Measurements from ENCODE around the gene NFIB.

The NFIB gene

DNA sequence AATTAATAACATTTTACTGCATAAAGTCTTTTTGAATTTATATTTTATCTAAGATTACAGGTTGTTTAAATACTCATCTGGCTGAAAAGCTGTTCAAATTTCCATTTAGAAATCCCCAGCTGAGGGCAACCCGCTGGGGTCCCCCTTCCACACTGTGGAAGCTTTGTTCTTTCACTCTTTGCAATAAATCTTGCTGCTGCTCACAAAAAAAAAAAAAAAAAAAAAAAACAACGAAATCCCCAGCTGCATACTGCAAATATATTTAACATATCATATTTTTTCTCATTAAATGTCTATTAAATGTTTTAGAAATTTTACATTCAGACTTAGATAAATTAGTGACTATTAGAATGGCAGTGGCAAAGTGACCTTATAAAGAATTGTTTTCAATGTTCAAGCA is 172.2 kb downstream of the NFIB start:
- Mint-ChIP-seq H3K27ac (no peak overlapping the region), H3K4me3 (no peak overlapping the region), H3K36me3 (ENCODE audit: low read depth) (no peaks in the 10 kb centered on the region), H3K27me3 (ENCODE audit: low read depth) (no peaks in the 10 kb centered on the region), H3K9me3 (no peaks in the 10 kb centered on the region), H3K4me1 (ENCODE audit: low read depth) (no peaks in the 10 kb centered on the region)

DNA sequence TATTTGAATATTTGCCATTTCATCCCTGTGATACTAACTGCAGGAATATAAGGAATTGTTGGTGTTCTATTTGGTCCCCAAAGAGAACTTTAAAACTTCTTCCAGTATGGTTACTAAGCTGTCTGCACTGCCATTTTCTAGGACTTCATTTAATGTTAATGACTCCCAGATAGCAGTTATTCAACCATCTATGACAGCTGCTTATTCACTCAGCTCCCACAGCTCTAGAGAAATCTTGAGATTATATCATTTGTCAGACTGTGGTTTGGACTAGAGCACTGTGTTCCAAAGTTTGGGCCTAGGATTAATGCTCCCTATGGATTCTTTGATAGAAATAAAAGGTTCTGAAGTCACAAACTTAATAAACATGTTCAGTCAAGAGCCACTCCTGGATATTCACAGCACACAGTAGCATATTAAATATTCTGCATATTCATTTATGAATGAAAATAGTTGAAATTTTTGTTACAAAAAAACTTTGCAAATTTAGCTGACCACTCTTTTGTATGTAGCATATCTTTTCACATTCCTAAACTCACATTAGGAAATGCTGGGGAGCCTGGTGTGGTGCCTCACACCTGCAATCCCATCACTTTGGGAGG is 173.7 kb downstream of the NFIB start:
- Mint-ChIP-seq H3K27ac (no peak overlapping the region), H3K4me1 (ENCODE audit: low read depth) (no peaks in the 10 kb centered on the region), H3K4me3 (no peak overlapping the region)

DNA sequence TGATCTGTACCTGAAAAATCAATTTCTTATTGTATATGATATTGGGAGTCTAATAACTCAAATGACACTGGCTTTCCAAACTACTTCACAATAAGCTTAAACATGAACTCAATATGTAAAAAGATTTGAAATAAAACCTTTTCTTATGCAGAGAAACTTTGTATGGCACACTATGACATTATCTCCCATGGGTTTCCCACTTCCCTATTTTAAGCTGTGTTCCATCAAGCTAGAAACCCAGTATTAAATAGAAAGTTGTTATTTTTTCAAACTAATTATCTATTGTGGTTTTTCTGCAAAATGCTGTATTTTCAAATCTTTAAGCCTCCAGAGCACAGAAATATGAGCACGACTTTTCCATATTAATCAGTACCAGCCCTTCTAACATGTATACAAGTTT is 174.7 kb downstream of the NFIB start:
- Mint-ChIP-seq H3K36me3 (ENCODE audit: low read depth) (no peaks in the 10 kb centered on the region), H3K9me3 (no peaks in the 10 kb centered on the region), H3K27me3 (ENCODE audit: low read depth) (no peaks in the 10 kb centered on the region), H3K27ac (no peak overlapping the region), H3K4me3 (no peak overlapping the region), H3K4me1 (ENCODE audit: low read depth) (no peaks in the 10 kb centered on the region)

More for the DNA sequence above, 173.7 kb downstream of the NFIB start:
- Mint-ChIP-seq H3K36me3 (ENCODE audit: low read depth) (no peaks in the 10 kb centered on the region), H3K9me3 (no peaks in the 10 kb centered on the region), H3K27me3 (ENCODE audit: low read depth) (no peaks in the 10 kb centered on the region)

DNA sequence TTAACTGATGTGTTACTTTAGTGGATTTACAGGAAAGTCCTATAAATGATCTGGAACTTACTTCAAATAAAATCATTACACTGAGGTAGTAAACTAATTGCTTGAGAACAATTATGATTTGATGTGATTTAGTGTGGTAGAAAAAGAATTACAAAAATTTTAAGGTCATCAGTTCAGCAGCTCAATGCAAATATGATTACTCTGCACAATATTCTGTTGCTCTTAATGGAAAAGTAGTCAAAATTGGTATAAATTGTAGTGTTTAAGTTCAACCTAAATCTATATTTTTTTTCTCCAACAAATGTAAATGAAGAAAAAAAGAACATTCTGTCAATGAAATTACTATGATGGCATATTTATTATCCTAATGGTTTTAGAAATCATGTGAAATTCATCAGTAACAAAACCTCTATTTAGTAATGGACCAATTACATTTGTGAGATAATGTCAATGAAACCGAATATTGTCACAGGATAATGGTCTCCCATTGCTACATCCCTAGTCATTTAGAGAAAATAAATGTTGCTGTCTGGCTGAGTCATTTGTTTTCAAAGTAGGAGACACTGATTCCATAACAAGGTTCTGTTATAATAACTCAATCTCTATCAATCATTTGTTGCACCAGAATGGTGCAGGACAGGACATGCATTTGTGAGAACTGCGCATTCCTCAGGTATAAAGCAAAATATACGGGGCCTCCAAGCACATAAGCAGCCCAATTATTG is 177.1 kb downstream of the NFIB start:
- no peaks in the 10 kb centered on the region for H3K9me3 Mint-ChIP-seq
- no peaks in the 10 kb centered on the region for H3K36me3 Mint-ChIP-seq (ENCODE audit: low read depth)
- H3K4me1 Mint-ChIP-seq (ENCODE audit: low read depth): no peaks in the 10 kb centered on the region
- no peak overlapping the region for H3K4me3 Mint-ChIP-seq
- H3K27ac Mint-ChIP-seq: no peak overlapping the region
- H3K27me3 Mint-ChIP-seq (ENCODE audit: low read depth): no peaks in the 10 kb centered on the region

DNA sequence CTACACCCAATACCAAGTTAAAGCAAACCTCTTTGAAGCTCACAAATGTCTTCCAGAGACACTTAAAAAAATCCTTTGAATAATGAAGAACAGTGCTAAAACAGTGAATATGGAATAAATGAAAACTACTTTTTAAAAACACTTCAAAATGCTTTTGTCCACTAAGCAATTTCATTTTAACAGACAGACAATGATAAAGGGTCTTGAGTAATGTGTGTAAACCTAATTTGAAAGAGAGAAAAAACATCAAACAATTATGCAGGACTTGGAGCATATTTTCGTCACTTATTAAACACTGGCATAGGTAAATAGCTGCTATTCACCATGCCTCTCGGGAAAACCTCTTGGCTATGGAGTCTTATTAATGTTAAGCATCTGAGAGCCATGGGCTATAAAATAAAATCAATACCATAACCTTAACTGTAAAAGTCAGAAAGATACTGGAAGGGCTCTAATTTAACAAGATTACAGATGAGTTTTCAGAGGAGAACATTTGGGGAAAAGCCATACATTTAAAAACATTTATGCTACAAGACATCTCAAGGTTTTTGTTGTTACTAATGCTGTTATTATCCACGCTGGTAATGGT is 177.8 kb downstream of the NFIB start:
- no peaks in the 10 kb centered on the region for H3K9me3 Mint-ChIP-seq
- no peaks in the 10 kb centered on the region for H3K27me3 Mint-ChIP-seq (ENCODE audit: low read depth)
- no peak overlapping the region for H3K27ac Mint-ChIP-seq
- H3K36me3 Mint-ChIP-seq (ENCODE audit: low read depth): no peaks in the 10 kb centered on the region
- no peak overlapping the region for H3K4me3 Mint-ChIP-seq
- no peaks in the 10 kb centered on the region for H3K4me1 Mint-ChIP-seq (ENCODE audit: low read depth)

DNA sequence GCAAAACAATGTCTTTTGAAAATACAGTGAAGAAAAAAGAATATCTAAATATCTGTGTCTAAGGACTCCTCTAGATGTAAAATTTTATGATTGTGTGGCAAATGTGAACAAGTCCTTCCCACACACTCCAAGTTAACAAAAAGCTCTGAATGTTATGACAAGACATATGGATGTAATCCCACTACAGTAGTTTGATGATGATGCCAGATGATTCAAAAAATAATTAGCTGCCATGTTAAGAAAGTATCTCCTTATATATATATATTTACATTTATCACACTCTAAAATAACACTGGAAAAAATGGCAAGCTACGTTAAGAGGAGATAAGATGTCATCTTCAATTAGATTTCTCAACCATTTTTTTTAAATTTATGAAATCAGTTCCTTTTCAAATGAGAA is 178.5 kb downstream of the NFIB start:
- H3K4me3 Mint-ChIP-seq: no peak overlapping the region
- no peak overlapping the region for H3K27ac Mint-ChIP-seq
- H3K27me3 Mint-ChIP-seq (ENCODE audit: low read depth): no peaks in the 10 kb centered on the region
- H3K4me1 Mint-ChIP-seq (ENCODE audit: low read depth): no peaks in the 10 kb centered on the region
- no peaks in the 10 kb centered on the region for H3K9me3 Mint-ChIP-seq
- H3K36me3 Mint-ChIP-seq (ENCODE audit: low read depth): no peaks in the 10 kb centered on the region

DNA sequence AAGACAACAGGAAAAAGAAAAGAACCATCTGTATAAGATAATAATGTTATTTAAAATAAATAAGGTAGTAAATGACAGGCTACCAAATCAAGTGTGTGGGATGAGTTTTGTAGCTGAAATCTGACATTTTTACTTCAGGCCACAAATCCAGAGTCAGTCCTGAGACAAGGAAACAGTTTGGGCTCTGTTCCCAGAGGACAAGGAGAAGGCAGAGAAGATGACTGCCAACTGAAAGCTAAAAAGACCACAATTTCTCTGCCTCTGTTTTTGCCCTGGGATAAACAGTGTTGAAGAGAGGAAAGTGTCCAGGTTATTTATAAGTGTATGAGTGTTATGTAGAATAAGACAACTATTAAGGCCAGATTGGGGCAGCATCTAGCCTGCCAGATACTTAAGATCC is 180.5 kb downstream of the NFIB start:
- H3K27ac Mint-ChIP-seq: no peak overlapping the region
- no peaks in the 10 kb centered on the region for H3K36me3 Mint-ChIP-seq (ENCODE audit: low read depth)
- H3K27me3 Mint-ChIP-seq (ENCODE audit: low read depth): no peaks in the 10 kb centered on the region
- no peak overlapping the region for H3K4me3 Mint-ChIP-seq
- no peaks in the 10 kb centered on the region for H3K4me1 Mint-ChIP-seq (ENCODE audit: low read depth)
- H3K9me3 Mint-ChIP-seq: no peaks in the 10 kb centered on the region

DNA sequence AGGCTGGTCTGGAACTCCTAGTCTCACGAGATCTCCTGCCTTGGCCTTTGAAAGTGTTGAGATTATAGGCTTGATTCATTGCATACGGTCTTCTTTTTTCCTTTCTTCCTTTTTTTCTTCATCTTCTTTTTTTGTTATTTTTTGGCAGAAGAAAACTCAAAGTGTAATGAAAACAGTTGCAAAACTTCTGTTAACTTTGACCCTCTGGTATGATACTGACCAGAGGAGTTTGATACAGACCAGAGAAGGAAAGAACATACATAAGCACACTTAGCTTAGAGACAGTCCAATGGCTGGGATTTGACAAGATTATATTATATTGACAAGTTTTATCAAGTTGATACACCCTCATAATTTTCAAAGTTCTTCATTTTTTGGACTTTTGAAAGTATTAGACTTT is 181.2 kb downstream of the NFIB start:
- Mint-ChIP-seq H3K4me1 (ENCODE audit: low read depth) (no peaks in the 10 kb centered on the region), H3K4me3 (no peak overlapping the region), H3K36me3 (ENCODE audit: low read depth) (no peaks in the 10 kb centered on the region), H3K27me3 (ENCODE audit: low read depth) (no peaks in the 10 kb centered on the region), H3K9me3 (no peaks in the 10 kb centered on the region), H3K27ac (no peak overlapping the region)

DNA sequence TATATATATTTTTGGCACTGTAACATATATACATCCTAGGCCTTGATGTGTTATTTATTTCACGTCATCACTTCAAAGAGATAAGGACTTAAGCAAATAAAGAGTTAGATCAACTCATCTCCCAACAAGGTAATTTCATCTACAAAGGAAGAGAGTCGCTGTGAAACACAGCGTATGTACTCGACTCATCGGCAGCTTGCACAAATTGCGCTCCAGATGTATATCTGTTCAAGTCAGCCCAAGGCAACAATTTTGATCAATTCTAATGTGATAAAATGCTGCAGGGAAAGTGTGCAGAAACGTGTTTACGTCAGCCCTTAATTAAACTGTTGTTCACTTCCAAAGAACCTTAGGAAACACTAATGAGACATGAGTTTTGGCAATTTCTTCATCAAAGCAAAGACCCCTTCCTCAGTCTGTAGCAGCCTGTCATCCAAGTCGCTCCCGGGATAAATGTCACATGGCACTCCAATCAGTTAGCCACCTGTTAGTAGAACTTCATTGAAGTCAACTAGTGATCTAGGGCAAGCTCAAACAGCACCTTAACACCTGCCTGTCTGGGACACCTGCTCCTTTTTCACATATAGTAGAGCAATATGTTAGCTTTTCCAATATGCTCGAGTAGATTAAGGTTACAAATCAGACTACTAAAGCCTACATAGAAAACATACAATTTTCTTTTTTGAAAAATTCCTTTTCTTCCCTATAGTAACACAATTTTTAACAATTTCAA is 182.4 kb downstream of the NFIB start:
- no peaks in the 10 kb centered on the region for H3K27me3 Mint-ChIP-seq (ENCODE audit: low read depth)
- H3K4me1 Mint-ChIP-seq (ENCODE audit: low read depth): no peaks in the 10 kb centered on the region
- no peaks in the 10 kb centered on the region for H3K36me3 Mint-ChIP-seq (ENCODE audit: low read depth)
- no peaks in the 10 kb centered on the region for H3K9me3 Mint-ChIP-seq
- no peak overlapping the region for H3K27ac Mint-ChIP-seq
- H3K4me3 Mint-ChIP-seq: no peak overlapping the region

DNA sequence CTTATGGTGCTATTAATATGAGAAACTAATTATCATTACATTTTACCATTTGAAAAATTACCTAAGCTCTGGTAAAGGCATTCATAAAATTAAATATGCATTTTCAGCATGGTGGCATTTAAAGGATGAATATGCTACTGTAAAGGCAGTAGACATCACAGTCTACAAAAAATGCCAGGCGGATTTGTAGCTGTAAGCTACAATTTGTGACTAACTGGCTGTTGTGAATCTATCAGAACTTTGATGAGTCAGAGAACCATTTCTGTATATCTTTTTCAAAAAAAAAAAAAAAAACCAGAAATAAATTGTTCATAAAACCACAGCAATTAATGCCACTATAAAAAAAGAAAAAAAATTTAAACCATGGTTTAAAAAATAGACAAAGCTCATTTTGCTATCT is 186.3 kb downstream of the NFIB start:
- Mint-ChIP-seq H3K9me3 (no peaks in the 10 kb centered on the region), H3K27ac (no peak overlapping the region), H3K4me3 (no peak overlapping the region), H3K36me3 (ENCODE audit: low read depth) (no peaks in the 10 kb centered on the region), H3K27me3 (ENCODE audit: low read depth) (no peaks in the 10 kb centered on the region), H3K4me1 (ENCODE audit: low read depth) (no peaks in the 10 kb centered on the region)

DNA sequence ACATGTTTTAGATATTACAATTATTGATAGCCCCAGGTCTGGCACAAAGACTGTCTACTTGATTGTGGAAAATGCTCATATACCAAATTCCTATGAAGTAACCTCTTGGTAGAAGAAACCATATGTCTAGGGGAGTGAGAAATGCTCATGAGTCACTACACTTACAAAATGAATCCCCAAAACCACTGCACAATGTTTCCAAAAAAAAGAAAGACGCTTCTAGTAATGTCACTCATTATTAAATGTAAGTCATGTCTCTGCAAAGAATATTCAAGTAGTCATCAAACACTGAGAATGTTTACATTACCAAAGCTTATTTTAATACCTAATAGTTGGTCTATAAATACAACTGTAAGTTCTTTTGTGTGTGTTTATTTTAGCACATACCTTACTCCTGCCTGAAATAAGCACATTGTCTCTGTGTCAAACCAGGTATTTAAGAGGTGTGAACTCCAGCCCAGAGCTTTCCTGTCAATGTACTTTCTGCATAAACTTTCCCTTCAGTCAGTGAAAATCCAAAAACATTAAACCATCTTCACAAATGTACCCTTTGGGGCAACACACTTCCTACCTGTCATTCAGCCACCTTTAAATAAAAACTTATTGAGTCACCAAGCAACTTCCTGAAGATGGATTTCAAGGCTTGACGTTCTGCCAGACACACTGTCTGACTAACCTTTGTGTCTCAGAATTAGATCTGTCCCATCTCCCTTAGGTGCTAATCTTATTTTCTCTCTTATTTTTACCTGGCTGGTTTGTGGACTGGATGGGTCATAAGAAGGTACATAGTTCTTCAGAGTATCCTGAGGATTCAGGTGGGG is 194.0 kb downstream of the NFIB start:
- H3K27ac Mint-ChIP-seq: no peak overlapping the region

DNA sequence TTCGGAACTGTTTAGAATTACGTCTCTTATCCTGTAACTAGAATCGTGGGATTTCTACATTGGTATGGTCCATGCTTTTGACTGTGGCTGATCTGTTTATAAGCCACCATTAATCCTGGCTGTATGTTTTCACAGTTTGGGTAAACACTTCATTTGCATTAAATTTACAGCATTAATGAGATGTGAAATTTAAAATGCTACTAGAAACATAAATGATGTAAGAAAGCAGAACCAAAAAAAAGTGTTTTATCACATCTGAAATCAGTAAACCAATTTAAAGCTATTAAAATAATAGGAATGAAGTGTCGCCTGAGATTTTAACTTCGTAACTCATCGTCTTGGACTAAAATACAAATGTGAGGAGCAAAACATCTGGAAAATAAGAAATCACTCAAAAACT is 201.7 kb downstream of the NFIB start:
- Mint-ChIP-seq H3K36me3 (ENCODE audit: low read depth) (no peaks in the 10 kb centered on the region), H3K27me3 (ENCODE audit: low read depth) (no peaks in the 10 kb centered on the region), H3K4me1 (ENCODE audit: low read depth) (no peaks in the 10 kb centered on the region), H3K9me3 (no peaks in the 10 kb centered on the region), H3K4me3 (no peak overlapping the region), H3K27ac (no peak overlapping the region)

More for the DNA sequence above, 194.0 kb downstream of the NFIB start:
- H3K4me1 Mint-ChIP-seq (ENCODE audit: low read depth): no peaks in the 10 kb centered on the region
- no peak overlapping the region for H3K4me3 Mint-ChIP-seq
- no peaks in the 10 kb centered on the region for H3K27me3 Mint-ChIP-seq (ENCODE audit: low read depth)
- H3K36me3 Mint-ChIP-seq (ENCODE audit: low read depth): no peaks in the 10 kb centered on the region
- no peaks in the 10 kb centered on the region for H3K9me3 Mint-ChIP-seq

DNA sequence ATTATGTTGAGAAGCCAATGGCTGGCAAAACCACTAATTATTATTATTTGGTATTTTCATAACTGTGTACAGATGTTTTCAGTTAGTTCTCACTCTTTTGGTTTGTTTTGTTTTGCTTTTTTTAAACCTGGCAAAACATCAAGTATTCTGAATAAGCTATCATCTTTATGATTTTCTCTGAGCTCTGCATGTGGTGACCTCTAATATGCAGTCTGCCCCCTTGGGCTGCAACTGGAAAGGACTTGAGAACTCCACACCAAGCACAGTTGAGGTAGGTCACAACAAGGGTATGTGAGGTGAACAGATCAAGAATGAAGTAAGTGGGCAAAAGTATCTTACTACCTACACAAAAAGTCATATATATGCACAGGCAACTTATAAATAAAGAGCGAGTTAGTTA is 202.2 kb downstream of the NFIB start:
- Mint-ChIP-seq H3K9me3 (no peaks in the 10 kb centered on the region), H3K4me3 (no peak overlapping the region), H3K4me1 (ENCODE audit: low read depth) (no peaks in the 10 kb centered on the region), H3K36me3 (ENCODE audit: low read depth) (no peaks in the 10 kb centered on the region), H3K27ac (no peak overlapping the region), H3K27me3 (ENCODE audit: low read depth) (no peaks in the 10 kb centered on the region)

DNA sequence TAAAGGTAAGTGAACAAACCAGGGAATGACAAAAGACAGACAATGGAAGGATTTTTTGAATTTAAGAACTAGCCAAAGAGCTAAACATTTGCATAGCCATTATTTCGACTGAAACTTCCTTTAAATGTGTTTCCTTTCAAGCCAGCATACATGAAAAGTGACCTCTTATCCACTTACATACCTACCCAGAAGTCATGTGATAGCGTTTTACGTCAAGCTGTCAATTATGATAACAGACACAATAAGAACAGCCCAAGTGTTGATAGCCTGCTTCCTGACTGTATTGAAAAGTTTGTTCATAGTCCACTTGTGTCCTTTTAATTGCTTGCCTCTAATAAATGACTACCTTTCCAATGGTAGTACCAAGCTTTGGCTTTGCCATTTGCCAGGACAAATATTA is 206.0 kb downstream of the NFIB start:
- Mint-ChIP-seq H3K36me3 (ENCODE audit: low read depth) (no peaks in the 10 kb centered on the region), H3K9me3 (no peaks in the 10 kb centered on the region), H3K4me1 (ENCODE audit: low read depth) (no peaks in the 10 kb centered on the region), H3K4me3 (no peak overlapping the region), H3K27me3 (ENCODE audit: low read depth) (no peaks in the 10 kb centered on the region), H3K27ac (no peak overlapping the region)
